HG03135 (cell line): ENCODE measurements around the gene ZNF511.
A peak's percentile ranks its signal among the peaks of the same experiment; 100 is the strongest.

Experiments used
- ATAC-seq: cut with Tn5 transposase; IDR thresholded peaks from one replicate; pipeline ENCODE4 v1.9.1; 2021; ENCODE audit warnings: mild to moderate bottlenecking, moderate library complexity; ENCODE audit not compliant: unreplicated experiment

Gene ZNF511

DNA sequence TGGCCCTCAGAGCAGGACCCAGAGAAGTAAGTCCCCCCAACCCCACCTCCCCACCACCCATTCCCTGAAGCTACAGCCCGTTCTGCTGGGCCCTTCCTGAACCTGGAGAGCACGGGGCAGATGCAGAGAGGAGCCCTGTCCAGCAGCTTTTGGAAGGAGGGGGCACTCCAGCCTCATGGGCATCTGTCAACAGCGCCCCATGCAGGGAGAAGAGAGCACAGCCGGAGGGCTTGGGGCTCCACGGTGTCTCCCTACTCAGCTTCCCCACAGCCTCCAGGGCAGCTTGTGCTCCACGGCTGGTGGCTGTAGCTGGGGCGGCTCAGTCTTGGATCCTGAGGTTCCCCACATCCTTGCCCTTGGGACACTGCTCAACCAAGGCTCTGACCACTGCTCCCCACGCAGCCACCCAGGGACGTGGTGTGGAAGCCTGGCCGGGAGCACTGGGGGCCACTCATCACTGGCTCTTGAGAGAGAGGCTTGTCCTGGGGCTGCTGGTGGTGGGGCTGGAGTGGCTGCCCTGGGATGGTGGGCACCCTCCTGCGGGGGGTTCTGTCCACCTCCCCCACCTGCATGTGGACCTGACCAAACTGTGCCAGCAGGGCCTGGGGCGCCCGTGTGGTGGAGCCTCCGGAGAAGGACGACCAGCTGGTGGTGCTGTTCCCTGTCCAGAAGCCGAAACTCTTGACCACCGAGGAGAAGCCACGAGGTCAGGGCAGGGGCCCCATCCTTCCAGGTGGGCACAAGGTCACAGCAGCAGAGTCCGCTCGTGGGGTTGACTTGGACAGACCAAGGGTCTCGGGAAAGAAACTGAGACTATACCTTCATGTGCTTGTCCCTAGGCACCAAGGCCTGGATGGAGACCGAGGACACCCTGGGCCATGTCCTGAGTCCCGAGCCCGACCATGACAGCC is 42.9 kb downstream of the ZNF511 start:
- no peak for ATAC-seq

DNA sequence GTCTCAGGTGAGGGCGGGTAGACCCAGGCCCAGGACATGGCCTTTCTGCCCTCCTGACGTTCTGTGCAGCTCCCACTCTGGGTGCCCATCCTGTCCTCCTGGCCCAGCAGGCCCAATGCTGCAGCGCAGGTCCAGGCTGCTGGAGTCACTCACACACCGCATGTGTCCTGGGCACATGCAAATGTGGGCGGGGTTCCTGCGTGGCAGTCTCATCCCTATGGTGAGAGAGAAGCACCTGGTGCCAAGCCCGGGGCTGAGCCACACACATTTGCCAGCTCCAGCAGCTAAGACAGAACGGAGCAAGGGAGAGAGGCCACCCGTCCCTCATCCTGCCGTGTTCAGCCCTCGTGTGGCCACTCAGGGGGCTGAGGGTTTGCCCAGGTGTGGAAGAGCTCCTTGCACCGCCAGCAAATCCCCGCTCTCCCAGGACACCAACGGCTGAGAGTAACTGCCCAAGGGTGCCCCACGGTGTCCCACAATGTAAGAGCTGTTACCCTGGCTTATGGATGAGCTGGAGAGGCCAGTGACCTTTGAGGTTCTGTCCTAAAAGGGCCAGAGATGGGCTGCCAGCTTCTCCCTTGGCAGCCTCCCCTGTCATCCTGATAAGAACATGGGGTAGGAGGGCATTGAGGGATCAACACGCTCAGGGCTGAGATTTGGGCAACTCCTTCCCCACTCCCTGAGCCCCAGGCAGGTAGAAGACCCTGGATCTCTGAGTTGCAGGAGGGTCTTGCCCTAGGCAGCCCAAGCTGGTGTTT is 44.7 kb downstream of the ZNF511 start:
- ATAC-seq: no peak

DNA sequence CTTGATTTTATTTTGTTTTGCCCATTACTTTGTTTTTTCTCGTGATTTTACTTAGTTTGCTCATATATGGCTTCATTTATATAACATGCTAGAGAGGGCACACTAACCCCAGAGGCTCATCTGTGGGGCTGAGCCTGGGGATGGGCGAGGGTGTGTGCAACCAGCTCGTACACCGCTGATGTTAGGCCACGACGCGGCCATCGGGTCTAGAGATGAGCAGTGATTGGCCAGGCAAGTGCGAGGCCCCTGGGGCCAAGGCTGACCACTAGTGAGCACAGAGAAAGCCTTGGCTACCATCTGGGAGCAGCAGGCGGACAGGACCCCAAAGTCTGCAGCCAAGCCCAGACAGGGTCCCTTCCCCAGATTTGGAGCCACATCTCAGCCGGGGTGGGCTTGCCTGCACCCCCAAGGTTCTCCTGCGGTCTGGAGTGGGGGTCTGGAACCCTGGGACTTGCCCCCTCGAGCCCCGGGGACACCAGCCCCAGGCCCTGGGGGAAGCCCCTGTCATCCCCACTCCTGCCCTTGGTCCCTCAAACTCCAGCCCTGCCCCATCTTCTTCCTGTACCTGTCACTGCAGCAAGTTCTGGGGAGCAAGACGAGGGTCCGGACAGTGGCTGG is 45.4 kb downstream of the ZNF511 start:
- ATAC-seq: no peak

DNA sequence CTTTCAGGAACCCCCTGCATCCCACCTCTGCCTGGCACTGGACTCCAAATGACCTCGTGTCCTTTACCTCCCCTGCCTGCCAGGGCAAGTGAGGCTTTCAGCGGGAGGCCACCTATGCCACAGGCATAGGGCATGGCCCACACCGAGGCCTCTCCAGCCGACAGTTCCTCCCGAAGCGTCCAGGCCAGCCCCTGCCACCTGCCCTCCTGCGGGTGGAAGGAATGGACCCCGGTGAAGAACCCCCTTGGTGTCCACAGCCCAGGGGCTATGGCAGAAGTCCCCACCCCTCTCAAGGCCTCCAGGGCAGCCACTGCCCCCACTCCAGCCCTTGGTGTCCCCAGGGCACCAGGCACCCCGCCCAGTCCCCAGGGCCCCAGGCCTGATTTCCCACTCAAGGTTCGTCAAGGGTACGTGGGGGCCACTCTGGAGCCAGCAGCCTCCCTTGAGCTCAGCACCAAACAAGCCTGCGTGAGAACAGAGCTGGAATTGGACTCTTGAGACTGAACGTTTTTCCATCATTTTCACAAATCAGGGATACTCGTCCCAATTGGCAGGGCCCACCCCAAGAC is 46.0 kb downstream of the ZNF511 start:
- no peak for ATAC-seq

DNA sequence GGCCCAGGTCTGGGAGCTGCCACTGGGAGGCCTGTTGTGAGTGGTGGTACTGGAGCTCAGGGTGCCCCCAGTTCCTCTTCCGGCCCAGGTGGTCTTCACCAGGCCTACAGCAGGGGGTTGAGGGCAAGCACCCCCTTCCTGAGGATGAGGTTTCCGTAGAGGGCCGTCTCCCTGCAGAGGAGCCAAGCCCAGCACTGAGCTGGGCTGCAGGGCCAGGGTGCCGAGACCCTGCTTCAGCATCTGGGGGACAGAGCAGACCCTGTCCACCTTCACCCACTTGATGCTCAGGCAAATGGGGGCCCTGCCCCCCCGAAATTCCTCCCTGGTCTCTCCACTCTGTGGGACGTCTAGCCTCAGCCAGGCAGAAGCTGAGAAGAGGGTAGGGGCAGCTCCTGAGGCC is 46.6 kb downstream of the ZNF511 start:
- no peak for ATAC-seq

DNA sequence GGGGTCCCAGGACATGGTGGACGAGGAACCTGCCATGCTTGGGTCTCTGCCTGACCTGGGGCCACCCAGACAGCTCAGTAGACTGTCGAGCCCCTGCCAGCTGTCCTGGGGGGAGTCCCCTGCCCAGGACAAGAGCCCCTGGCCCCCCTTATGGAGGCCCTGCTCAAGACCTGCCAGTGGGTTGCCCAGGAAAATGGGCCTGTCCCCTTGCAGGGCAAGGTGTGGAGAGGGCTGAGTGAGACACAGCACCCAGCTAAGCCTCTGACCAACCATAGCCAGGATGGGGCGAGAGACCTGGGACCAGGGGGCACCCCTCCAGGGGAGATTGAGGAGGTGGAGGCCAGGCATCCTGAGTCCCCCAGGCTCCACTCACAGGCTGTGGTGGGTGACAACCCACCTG is 47.3 kb downstream of the ZNF511 start:
- no peak for ATAC-seq

DNA sequence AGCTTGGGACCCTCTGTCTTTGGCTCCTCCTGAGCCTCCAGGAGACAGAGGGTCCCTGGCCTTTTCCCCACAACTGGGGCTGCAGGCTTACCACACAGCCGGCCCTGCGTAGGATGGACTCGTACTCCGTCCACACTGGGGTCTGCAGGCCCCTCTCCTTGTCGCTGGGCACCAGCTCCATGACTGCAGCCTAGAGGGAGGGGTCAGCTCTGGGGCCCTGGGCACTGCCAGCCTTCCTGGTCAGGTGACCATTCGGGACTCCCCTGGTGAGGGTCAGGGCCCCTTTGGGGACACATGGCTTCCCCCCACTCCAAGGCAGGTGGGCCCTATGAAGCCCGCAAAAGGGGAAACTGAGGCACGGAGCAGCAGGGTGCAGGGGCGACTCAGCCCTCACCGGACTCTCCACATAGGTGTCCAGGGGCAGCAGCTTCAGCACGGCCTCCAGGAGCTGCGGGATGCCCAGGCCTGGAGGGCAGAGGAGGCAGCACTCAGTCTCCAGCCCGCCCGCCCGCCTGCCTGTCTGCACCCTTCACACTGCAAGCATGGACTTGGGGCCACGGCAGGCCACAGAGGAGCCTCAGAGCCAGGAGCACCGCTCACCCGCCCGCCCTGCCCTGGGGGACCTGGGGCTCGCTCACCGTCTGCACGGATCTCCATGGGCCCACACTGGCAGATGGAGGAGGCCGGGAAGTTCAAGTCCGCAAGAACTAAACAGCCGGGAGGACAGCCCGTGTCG is 48.0 kb downstream of the ZNF511 start:
- ATAC-seq: no peak

DNA sequence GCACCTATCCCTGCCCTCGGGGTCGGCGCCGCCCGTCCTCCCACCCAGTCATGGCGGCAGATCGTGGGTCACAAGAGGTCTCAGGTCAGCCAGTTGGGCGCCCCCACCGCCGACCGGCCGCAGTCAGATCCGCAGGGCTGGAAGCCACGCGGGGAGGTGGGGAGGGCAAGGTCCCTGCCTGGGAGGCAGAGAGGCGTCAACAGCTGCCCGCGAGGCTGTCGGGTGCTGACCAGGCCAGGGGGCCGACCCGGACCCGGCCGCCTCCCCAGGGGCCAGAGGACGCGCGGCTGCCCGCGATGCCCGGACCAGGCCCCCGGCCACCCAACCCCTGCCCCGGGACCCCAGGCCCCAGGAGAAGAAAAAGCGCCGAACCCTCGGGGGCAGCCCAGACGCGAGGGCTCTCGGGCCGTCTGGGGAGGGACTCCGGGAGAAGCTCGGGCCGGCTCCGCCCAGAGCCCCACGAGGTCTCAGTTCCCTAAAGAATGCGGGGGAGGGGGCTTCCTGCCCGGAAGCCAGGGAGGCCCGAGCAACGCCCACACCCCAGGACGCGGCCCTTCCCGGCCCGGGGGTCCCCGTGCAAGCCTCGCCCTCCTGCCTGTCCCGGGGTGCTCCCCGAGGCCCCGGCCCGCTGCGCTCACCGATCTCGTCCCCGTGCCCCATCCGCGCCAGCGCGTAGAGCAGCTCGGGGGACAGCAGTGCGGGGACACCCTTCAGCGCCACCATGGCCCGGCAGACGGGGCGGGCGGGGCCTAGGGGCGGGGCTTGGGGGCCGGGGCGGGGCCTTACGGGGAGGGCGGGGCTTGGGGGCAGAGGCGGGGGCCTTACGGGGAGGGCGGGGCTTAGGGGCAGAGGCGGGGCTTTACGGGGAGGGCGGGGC is 48.8 kb downstream of the ZNF511 start, which contains the start of gene FUOM:
TSS of gene FUOM (minus strand) at position 735 of the 877 bp plus-strand sequence. CDS start at position 723, 12 bp downstream.
- ATAC-seq: peak; percentile 60

DNA sequence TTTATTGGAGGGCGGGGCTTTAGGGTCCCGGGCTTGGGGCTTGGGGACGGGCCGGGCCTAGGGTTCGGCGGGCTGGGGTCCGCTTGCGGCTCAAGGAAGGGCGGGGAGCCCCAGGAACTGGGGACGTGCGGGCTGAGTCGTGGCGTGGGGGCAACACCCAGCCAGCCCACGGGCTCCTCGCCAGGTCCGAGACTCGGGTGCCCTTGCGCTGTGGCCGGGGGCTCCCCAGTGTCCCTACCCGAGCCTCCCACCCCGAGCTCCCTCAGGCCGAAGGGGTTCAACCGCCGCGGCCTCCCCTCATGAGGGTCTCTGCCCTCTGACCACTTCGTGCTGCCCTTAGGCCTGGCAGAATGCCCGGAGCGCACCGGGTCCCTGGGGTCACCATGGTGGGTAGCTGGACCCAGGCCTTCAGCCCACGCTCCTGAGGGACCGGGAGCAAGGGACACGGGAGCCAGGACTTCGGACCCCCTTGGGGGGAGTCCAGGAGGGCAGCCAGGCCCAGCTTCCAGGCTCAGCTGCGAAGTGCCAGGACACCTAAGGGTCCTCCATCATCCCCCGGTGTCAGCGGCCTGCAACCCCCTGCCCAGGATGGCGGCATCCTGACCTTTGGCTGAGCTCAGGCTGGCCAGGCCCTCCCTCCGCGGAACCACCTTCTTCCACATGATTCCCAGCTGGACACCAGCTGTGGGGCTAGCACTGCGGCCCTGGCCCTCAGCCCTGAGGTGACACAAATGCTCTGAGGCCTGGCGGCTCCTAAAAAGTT is 49.6 kb downstream of the ZNF511 start:
- no peak for ATAC-seq

DNA sequence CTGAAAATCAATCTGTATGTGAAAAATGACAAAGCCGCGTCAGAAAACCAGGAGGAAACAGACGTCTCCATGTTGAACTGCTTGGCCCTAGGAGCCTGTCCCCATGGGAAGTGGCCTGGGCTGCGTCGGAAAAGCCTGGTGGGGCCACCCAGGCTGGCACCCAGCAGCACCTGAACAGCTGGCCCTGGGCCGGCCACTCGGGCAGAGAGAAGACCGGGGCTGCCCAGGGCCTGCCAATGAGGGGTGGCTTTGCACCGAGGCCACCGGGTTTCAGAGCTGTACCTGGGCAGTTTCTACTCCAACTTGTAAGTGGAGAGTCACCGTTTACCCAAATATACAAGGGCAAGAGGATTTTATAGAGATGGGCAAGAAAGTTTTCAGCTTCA is 50.2 kb downstream of the ZNF511 start:
- ATAC-seq: no peak

DNA sequence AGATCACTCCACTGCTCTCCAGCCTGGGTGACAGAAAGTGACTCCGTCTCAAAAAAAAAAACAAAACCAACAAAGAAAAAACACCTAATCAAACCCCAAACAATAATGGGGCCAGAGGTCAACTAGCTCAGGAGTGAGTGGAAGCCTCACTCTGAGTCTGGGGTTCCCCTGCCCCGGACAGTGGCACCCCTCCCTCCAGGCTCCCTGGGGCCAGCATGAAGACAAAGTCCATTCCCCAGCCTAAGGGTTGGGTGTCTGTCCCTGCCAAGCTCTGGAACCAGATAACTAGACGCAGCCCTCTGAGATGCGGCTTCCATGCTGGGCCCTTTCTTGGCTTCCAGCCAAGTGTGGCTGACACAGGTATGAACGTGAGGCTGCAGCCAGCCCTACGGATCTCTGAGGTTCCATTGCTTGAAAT is 50.8 kb downstream of the ZNF511 start:
- ATAC-seq: no peak

DNA sequence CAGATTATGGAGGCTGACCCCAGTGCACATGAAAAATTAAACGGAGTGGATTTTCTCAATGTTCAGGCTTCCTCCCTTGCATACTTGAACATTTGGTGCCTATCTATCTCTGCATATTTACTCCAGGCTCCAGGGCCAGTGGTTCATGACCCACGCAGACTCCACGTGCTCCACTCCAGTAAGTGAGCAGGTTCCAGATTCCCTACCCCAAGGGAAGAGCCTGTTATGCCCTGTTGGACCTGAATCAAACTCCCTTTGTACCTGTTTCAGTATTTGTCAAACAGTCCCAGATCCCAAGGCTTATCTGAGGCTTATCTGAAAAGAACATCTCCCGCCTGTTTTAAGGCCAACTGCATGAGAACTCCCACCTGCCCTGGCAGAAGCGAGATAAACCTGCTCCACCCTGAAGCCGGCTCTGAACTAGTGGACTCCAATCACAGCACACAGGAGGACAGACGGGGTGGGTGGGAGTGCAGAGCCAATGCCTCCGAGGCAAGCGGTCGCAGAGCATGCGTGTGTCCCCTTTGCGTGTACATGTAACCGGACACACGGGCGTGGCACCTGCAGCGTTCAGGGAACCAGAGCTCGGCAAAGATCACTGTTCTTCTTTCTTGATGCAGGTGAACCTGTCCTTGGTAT is 51.4 kb downstream of the ZNF511 start:
- no peak for ATAC-seq

DNA sequence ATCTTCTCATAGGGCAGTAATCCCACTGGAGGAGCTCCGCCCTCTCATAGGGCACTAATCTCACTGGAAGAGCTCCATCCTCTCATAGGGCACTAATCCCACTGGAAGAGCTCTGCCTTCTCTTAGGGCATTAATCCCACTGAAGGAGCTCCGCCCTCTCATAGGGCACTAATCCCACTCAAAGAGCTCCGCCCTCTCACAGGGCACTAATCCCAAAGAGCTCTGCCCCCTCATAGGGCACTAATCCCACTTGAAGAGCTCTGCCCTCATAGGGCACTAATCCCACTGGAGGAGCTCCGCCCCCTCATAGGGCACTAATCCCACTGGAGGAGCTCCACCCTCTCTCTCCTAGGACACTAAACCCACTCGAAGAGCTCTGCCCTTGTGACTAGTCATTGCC is 52.5 kb downstream of the ZNF511 start:
- ATAC-seq: no peak

DNA sequence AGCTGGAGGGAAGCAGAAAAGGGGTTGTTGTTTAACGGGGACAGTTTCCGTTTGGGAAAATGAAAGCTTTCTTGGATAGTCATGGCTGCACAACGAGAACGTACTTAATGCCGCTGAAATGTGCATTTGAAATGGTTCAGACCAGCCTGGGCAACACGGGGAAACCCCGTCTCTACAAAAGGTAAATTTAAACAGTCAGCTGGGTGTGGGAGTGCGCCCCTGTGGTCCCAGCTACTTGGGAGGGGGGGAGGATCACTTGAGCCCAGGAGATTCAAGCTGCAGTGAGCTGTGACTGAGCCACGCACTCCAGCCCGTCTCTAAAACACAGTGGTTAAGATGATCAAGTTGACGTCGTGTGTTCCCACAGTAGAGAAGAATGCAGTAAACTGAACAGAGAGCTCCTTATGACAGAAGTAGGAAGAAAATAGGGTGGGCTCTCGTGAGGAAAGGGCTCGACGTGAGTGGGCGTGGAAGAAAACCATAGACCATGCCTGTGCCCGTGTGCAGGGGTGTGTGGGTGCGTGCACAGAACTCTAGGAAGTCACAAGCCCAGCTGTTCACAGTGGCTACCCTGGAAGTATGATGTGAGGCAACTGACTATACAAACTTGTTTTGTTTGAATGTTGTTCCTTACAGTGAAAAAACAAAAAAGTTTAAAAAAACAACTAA is 53.2 kb downstream of the ZNF511 start:
- ATAC-seq: no peak
